Hematopoietic multipotent progenitor cell treated with erythropoietin and hydrocortisone succinate and interleukin-3 and kit ligand, for 8 days (in vitro differentiated cells): Measurements from ENCODE around the gene FKBP15.
"Not testable (repeated sequence)": the region's sequence is repeated elsewhere in the genome, so short reads cannot be mapped to it uniquely, and the experiment has no call there.

Source experiments
- DNase-seq: peaks from one replicate; pipeline ENCODE4 v3.0.0-alpha.2; 2015

The FKBP15 gene

GRCh38 chr9:113221003-113221799, at the start of gene FKBP15, which contains the start of gene SLC31A1:
Gene FKBP15, minus strand, starts transcription at chr9:113221277. Its CDS starts 34 bp downstream, at chr9:113221243.
Gene SLC31A1, plus strand, starts transcription at chr9:113221544. Its CDS starts 34,605 bp downstream, at chr9:113256149.
- DNase-seq, result peak; percentile 97

GRCh38 chr9:113269871-113270270, 48.8 kb upstream of the FKBP15 start:
- DNase-seq, result peak; percentile 44

- peak; percentile 6 for DNase-seq
Measured at GRCh38 chr9:113269355-113269754, 48.3 kb upstream of the FKBP15 start.

- DNase-seq, result peak; percentile 93
Measured at GRCh38 chr9:113267911-113268566, 47.0 kb upstream of the FKBP15 start.

- no peak for DNase-seq
Measured at GRCh38 chr9:113266174-113266573, 45.1 kb upstream of the FKBP15 start.

- no peak for DNase-seq
Measured at GRCh38 chr9:113261917-113262671, 41.0 kb upstream of the FKBP15 start.

GRCh38 chr9:113258282-113258681, 37.2 kb upstream of the FKBP15 start:
- DNase-seq, result no peak

GRCh38 chr9:113257863-113258262, 36.8 kb upstream of the FKBP15 start:
- no peak for DNase-seq

GRCh38 chr9:113255438-113255837, 34.4 kb upstream of the FKBP15 start:
- no peak for DNase-seq

- no peak for DNase-seq
Measured at GRCh38 chr9:113254991-113255390, 33.9 kb upstream of the FKBP15 start.

- no peak for DNase-seq
Measured at GRCh38 chr9:113250807-113251206, 29.7 kb upstream of the FKBP15 start.

GRCh38 chr9:113249661-113250060, 28.6 kb upstream of the FKBP15 start:
- DNase-seq, result not testable (repeated sequence)

GRCh38 chr9:113247640-113248039, 26.6 kb upstream of the FKBP15 start:
- DNase-seq, result no peak

- DNase-seq, result no peak
Measured at GRCh38 chr9:113246928-113247327, 25.9 kb upstream of the FKBP15 start.

- DNase-seq, result no peak
Measured at GRCh38 chr9:113245894-113246293, 24.8 kb upstream of the FKBP15 start.

GRCh38 chr9:113244556-113244955, 23.5 kb upstream of the FKBP15 start:
- no peak for DNase-seq

- DNase-seq, result no peak
Measured at GRCh38 chr9:113241161-113241560, 20.1 kb upstream of the FKBP15 start.

GRCh38 chr9:113238859-113239232, 17.8 kb upstream of the FKBP15 start:
- DNase-seq, result no peak

- no peak for DNase-seq
Measured at GRCh38 chr9:113238202-113238858, 17.3 kb upstream of the FKBP15 start.

- DNase-seq, result no peak
Measured at GRCh38 chr9:113237026-113237425, 15.9 kb upstream of the FKBP15 start.

- DNase-seq, result not testable (repeated sequence)
Measured at GRCh38 chr9:113235701-113236255, 14.7 kb upstream of the FKBP15 start.

GRCh38 chr9:113231701-113232100, 10.6 kb upstream of the FKBP15 start:
- peak; percentile 74 for DNase-seq
